ENCODE results near the gene KLHL11. TPM values are rescaled to one million over a fixed set of nuclear protein-coding genes. Genes with fewer than 3 reads are reported as not detected.

The KLHL11 gene
- total and polyA plus RNA-seq, 12 donors = 1.4 to 4.9 (median 3.4) TPM

- intact Hi-C loops (cut with DNase I) = no loop called here
- WGBS, 2 donors = 93 to 95% methylated on average over 7 of the region's 7 CpGs
- H3K9me3 ChIP-seq = no peaks in the 10 kb centered on the region
- peaks cover 0 to 98% (median 59%) of the 10 kb centered on the region in 9 donors for H3K36me3 ChIP-seq
- peaks cover 0 to 4% (median 0%) of the 10 kb centered on the region in 9 donors for H3K4me1 ChIP-seq
- no peaks in the 10 kb centered on the region for H3K27me3 ChIP-seq
- DNase-seq = no peak
- H3K27ac ChIP-seq = no peak overlapping the region
- no peak overlapping the region for H3K4me3 ChIP-seq
- ATAC-seq = no peak
- TF ChIP-seq, protein P1, sequence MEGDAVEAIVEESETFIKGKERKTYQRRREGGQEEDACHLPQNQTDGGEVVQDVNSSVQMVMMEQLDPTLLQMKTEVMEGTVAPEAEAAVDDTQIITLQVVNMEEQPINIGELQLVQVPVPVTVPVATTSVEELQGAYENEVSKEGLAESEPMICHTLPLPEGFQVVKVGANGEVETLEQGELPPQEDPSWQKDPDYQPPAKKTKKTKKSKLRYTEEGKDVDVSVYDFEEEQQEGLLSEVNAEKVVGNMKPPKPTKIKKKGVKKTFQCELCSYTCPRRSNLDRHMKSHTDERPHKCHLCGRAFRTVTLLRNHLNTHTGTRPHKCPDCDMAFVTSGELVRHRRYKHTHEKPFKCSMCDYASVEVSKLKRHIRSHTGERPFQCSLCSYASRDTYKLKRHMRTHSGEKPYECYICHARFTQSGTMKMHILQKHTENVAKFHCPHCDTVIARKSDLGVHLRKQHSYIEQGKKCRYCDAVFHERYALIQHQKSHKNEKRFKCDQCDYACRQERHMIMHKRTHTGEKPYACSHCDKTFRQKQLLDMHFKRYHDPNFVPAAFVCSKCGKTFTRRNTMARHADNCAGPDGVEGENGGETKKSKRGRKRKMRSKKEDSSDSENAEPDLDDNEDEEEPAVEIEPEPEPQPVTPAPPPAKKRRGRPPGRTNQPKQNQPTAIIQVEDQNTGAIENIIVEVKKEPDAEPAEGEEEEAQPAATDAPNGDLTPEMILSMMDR (IDR thresholded peaks at IDR 0.05) = no peak
Observed at GRCh38 chr17:41904242-41904841, 39.1 kb upstream of the KLHL11 start.

GRCh38 chr17:41901646-41902045 is 36.4 kb upstream of the KLHL11 start:
- no peaks in the 10 kb centered on the region for H3K27me3 ChIP-seq
- no peak overlapping the region for H3K27ac ChIP-seq
- H3K36me3 ChIP-seq = peaks cover 0 to 98% (median 66%) of the 10 kb centered on the region in 9 donors
- ATAC-seq (no peak), DNase-seq (no peak)
- no peaks in the 10 kb centered on the region for H3K9me3 ChIP-seq
- TF ChIP-seq, protein P1 (IDR thresholded peaks at IDR 0.05) = no peak
- peaks cover 0 to under 1% (median 0%) of the 10 kb centered on the region in 9 donors for H3K4me1 ChIP-seq
- intact Hi-C loops (cut with DNase I) = no loop called here
- 82 to 92% methylated on average over 11 of the region's 11 CpGs for WGBS, 2 donors
- H3K4me3 ChIP-seq = no peak overlapping the region

- DNase-seq (no peak), ATAC-seq (no peak)
- intact Hi-C loops (cut with DNase I) = no loop called here
- TF ChIP-seq, protein P1 (IDR thresholded peaks at IDR 0.05) = no peak
- Histone ChIP-seq H3K4me1 (peaks cover 0 to 16% (median 6%) of the 10 kb centered on the region in 9 donors), H3K27ac (no peak overlapping the region), H3K9me3 (no peaks in the 10 kb centered on the region), H3K36me3 (peaks cover 0 to 100% (median 62%) of the 10 kb centered on the region in 9 donors), H3K4me3 (peak overlapping the region in 1 of 10 donors; percentile 3), H3K27me3 (no peaks in the 10 kb centered on the region)
- WGBS, 2 donors = 90 to 94% methylated on average over 6 of the region's 6 CpGs
Observed at GRCh38 chr17:41896726-41897125, 31.5 kb upstream of the KLHL11 start.

DNA sequence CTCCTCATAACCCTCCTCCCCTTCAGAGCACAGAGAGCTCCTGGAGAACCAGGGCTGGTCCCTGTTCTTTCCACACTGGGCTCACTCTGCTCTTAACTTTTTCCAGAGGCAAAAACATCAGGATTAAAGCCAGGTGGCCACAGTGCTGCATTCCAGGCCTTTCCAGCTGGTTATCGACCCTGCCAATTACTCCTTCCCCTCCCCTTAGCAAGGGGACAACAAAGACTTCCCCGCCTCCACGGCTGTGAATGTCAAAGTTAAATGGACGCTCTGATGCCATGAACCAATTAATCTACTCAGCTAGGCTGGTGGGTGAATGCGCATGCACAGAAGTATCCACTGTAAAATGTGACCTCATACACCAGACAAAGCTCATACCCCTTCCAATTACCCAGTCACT is 30.4 kb upstream of the KLHL11 start:
- H3K27me3 ChIP-seq = no peaks in the 10 kb centered on the region
- TF ChIP-seq, protein P1 (IDR thresholded peaks at IDR 0.05) = no peak
- WGBS, 2 donors = 67 to 71% methylated on average over 5 of the region's 5 CpGs
- peaks cover 0 to 16% (median 6%) of the 10 kb centered on the region in 9 donors for H3K4me1 ChIP-seq
- H3K9me3 ChIP-seq = no peaks in the 10 kb centered on the region
- H3K4me3 ChIP-seq = no peak overlapping the region
- intact Hi-C loops (cut with DNase I) = no loop called here
- peak; percentile 54 to 85 (median 78) for ATAC-seq
- DNase-seq = peak in 1 of 2 donors; percentile 36
- H3K27ac ChIP-seq = peak overlapping the region in 8 of 10 donors; percentile 10 to 68 (median 56)
- H3K36me3 ChIP-seq = peaks cover 0 to 100% (median 61%) of the 10 kb centered on the region in 9 donors
